SK-N-SH treated with all-trans-retinoic acid at 6 μM for 48 hours (cell line): Measurements from ENCODE around the gene ZMIZ1.

Experiments used
- ATAC-seq: fragments of 200-7000 bp; cut with Tn5 transposase; 3 replicates; pipeline ENCODE4 v1.9.1; 2020; ENCODE audit warnings: mild to moderate bottlenecking, moderate library complexity
- ARNTL ChIP-seq: fragments of 450-650 bp; formaldehyde crosslinking; IDR thresholded peaks from 2 replicates; pipeline ENCODE4 v1.5.0; 2020; ENCODE audit warnings: low read depth, mild to moderate bottlenecking, moderate library complexity, borderline replicate concordance
- BACH2 ChIP-seq: fragments of 250-450 bp; sonication (Bioruptor Pico); IDR thresholded peaks from 2 replicates; pipeline ENCODE4 v1.9.0; 2021; ENCODE audit warnings: mild to moderate bottlenecking, borderline replicate concordance
- CREB5 ChIP-seq: fragments of 250-450 bp; sonication (Bioruptor Pico); IDR thresholded peaks from 2 replicates; pipeline ENCODE4 v1.5.1; 2020; ENCODE audit warnings: low read depth, mild to moderate bottlenecking, moderate library complexity
- CSDC2 ChIP-seq: fragments of 250-450 bp; sonication (Bioruptor Pico); IDR thresholded peaks from 2 replicates; pipeline ENCODE4 v1.5.0; 2020; ENCODE audit warnings: mild to moderate bottlenecking, moderate library complexity
- CSRNP3 ChIP-seq: fragments of 250-450 bp; sonication (Bioruptor Pico); IDR thresholded peaks from 2 replicates; pipeline ENCODE4 v1.5.1; 2021; ENCODE audit warnings: mild to moderate bottlenecking, moderate library complexity
- ESRRG ChIP-seq: fragments of 250-450 bp; sonication (Bioruptor Pico); IDR thresholded peaks from 2 replicates; pipeline ENCODE4 v1.6.1; 2021; ENCODE audit warnings: mild to moderate bottlenecking
- ISL1 ChIP-seq: fragments of 250-450 bp; sonication (Bioruptor Pico); IDR thresholded peaks from 2 replicates; pipeline ENCODE4 v2.1.2; 2022; ENCODE audit warnings: mild to moderate bottlenecking, moderate library complexity
- OSR1 ChIP-seq: fragments of 250-450 bp; sonication (Bioruptor Pico); IDR thresholded peaks from 2 replicates; pipeline ENCODE4 v1.8.0; 2022; ENCODE audit warnings: moderate library complexity, mild to moderate bottlenecking, inconsistent platforms
- PATZ1 ChIP-seq: fragments of 250-450 bp; sonication (Bioruptor Pico); IDR thresholded peaks from 2 replicates; pipeline ENCODE4 v1.8.0; 2020; ENCODE audit warnings: mild to moderate bottlenecking, moderate library complexity, borderline replicate concordance
- PPARA ChIP-seq: fragments of 250-450 bp; sonication (Bioruptor Pico); IDR thresholded peaks from 2 replicates; pipeline ENCODE4 v1.5.0; 2020; ENCODE audit warnings: mild to moderate bottlenecking, borderline replicate concordance
- RARB ChIP-seq: fragments of 250-450 bp; sonication (Bioruptor Pico); IDR thresholded peaks from 2 replicates; pipeline ENCODE4 v1.8.0; 2021; ENCODE audit warnings: mild to moderate bottlenecking, moderate library complexity
- SNAI2 ChIP-seq: fragments of 250-450 bp; sonication (Bioruptor Pico); IDR thresholded peaks from 2 replicates; pipeline ENCODE4 v1.5.0; 2020; ENCODE audit warnings: mild to moderate bottlenecking, moderate library complexity
- TCF4 ChIP-seq: fragments of 250-450 bp; sonication (Bioruptor Pico); IDR thresholded peaks from 2 replicates; pipeline ENCODE4 v1.8.0; 2021; ENCODE audit warnings: mild to moderate bottlenecking, moderate library complexity, borderline replicate concordance
- TOX ChIP-seq: fragments of 250-450 bp; sonication (Bioruptor Pico); IDR thresholded peaks from 2 replicates; pipeline ENCODE4 v1.8.0; 2021; ENCODE audit warnings: mild to moderate bottlenecking, moderate library complexity, borderline replicate concordance
- TSHZ2 ChIP-seq: fragments of 250-450 bp; sonication (Bioruptor Pico); IDR thresholded peaks from 2 replicates; pipeline ENCODE4 v1.5.0; 2020; ENCODE audit warnings: mild to moderate bottlenecking, moderate library complexity
- ZC3H10 ChIP-seq: fragments of 250-450 bp; sonication (Bioruptor Pico); IDR thresholded peaks from 2 replicates; pipeline ENCODE4 v1.5.1; 2021; ENCODE audit warnings: mild to moderate bottlenecking, moderate library complexity
- ZFP3 ChIP-seq: fragments of 250-450 bp; sonication (Bioruptor Pico); IDR thresholded peaks from 2 replicates; pipeline ENCODE4 v1.5.0; 2020; ENCODE audit warnings: mild to moderate bottlenecking, moderate library complexity
- ZFP30 ChIP-seq: fragments of 450-650 bp; formaldehyde crosslinking; IDR thresholded peaks from 2 replicates; pipeline ENCODE4 v1.5.0; 2022; ENCODE audit warnings: mild to moderate bottlenecking, moderate library complexity
- ZNF565 ChIP-seq: fragments of 450-650 bp; formaldehyde crosslinking; conservative IDR thresholded peaks from 2 replicates; pipeline ENCODE4 v1.5.0; 2020; ENCODE audit warnings: low read depth, mild to moderate bottlenecking, moderate library complexity
- ZNF70 ChIP-seq: fragments of 450-650 bp; formaldehyde crosslinking; IDR thresholded peaks from 2 replicates; pipeline ENCODE4 v1.5.0; 2020; ENCODE audit warnings: mild to moderate bottlenecking, moderate library complexity
- ZNF8 ChIP-seq: fragments of 450-650 bp; formaldehyde crosslinking; IDR thresholded peaks from 2 replicates; pipeline ENCODE4 v1.5.0; 2020; ENCODE audit warnings: mild to moderate bottlenecking, moderate library complexity

Gene ZMIZ1

GRCh38 chr10:79162022-79162421 is 93.3 kb downstream of the ZMIZ1 start:
- ATAC-seq, result no peak

GRCh38 chr10:79162861-79163665 is 94.3 kb downstream of the ZMIZ1 start:
- TF ChIP-seq ISL1 (CRISPR knock-in tag), result no peak
- TF ChIP-seq ZNF565 (CRISPR knock-in tag), result no peak
- no peak for TF ChIP-seq TCF4 (CRISPR knock-in tag)
- TF ChIP-seq CSRNP3 (CRISPR knock-in tag), result no peak
- TF ChIP-seq TSHZ2 (CRISPR knock-in tag), result no peak
- TF ChIP-seq BACH2 (CRISPR knock-in tag), result no peak
- TF ChIP-seq ZC3H10 (CRISPR knock-in tag), result no peak
- TF ChIP-seq ZFP3 (CRISPR knock-in tag), result no peak
- TF ChIP-seq OSR1, result no peak
- no peak for TF ChIP-seq ESRRG (CRISPR knock-in tag)
- no peak for TF ChIP-seq CSDC2 (CRISPR knock-in tag)
- no peak for TF ChIP-seq ZNF70 (CRISPR knock-in tag)
- no peak for TF ChIP-seq TOX (CRISPR knock-in tag)
- no peak for TF ChIP-seq ARNTL
- TF ChIP-seq CREB5 (CRISPR knock-in tag), result no peak
- ATAC-seq, result peak; percentile 22

More at GRCh38 chr10:79162022-79162421, 93.3 kb downstream of the ZMIZ1 start:
- TF ChIP-seq ZNF8 (CRISPR knock-in tag) (no peak), BACH2 (CRISPR knock-in tag) (no peak), ZC3H10 (CRISPR knock-in tag) (no peak), PPARA (no peak), CSDC2 (CRISPR knock-in tag) (no peak), ESRRG (CRISPR knock-in tag) (no peak), CREB5 (CRISPR knock-in tag) (no peak), ZFP3 (CRISPR knock-in tag) (no peak)

GRCh38 chr10:79163666-79163975 is 94.9 kb downstream of the ZMIZ1 start:
- TF ChIP-seq BACH2 (CRISPR knock-in tag) (no peak), CSRNP3 (CRISPR knock-in tag) (no peak), ISL1 (CRISPR knock-in tag) (no peak), ZFP3 (CRISPR knock-in tag) (no peak), ESRRG (CRISPR knock-in tag) (no peak)
- no peak for ATAC-seq

- no peak for ATAC-seq
- TF ChIP-seq CSRNP3 (CRISPR knock-in tag), result no peak
- TF ChIP-seq SNAI2 (CRISPR knock-in tag), result no peak
- TF ChIP-seq ZNF8 (CRISPR knock-in tag), result no peak
- TF ChIP-seq ZFP30 (CRISPR knock-in tag), result no peak
- no peak for TF ChIP-seq OSR1
- TF ChIP-seq TOX (CRISPR knock-in tag), result no peak
- no peak for TF ChIP-seq RARB (CRISPR knock-in tag)
- TF ChIP-seq PATZ1, result no peak
Measured at GRCh38 chr10:79164075-79164474, 95.3 kb downstream of the ZMIZ1 start.
